ENCODE data around the gene AASDH.

Gene AASDH, protein sequence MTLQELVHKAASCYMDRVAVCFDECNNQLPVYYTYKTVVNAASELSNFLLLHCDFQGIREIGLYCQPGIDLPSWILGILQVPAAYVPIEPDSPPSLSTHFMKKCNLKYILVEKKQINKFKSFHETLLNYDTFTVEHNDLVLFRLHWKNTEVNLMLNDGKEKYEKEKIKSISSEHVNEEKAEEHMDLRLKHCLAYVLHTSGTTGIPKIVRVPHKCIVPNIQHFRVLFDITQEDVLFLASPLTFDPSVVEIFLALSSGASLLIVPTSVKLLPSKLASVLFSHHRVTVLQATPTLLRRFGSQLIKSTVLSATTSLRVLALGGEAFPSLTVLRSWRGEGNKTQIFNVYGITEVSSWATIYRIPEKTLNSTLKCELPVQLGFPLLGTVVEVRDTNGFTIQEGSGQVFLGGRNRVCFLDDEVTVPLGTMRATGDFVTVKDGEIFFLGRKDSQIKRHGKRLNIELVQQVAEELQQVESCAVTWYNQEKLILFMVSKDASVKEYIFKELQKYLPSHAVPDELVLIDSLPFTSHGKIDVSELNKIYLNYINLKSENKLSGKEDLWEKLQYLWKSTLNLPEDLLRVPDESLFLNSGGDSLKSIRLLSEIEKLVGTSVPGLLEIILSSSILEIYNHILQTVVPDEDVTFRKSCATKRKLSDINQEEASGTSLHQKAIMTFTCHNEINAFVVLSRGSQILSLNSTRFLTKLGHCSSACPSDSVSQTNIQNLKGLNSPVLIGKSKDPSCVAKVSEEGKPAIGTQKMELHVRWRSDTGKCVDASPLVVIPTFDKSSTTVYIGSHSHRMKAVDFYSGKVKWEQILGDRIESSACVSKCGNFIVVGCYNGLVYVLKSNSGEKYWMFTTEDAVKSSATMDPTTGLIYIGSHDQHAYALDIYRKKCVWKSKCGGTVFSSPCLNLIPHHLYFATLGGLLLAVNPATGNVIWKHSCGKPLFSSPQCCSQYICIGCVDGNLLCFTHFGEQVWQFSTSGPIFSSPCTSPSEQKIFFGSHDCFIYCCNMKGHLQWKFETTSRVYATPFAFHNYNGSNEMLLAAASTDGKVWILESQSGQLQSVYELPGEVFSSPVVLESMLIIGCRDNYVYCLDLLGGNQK

DNA sequence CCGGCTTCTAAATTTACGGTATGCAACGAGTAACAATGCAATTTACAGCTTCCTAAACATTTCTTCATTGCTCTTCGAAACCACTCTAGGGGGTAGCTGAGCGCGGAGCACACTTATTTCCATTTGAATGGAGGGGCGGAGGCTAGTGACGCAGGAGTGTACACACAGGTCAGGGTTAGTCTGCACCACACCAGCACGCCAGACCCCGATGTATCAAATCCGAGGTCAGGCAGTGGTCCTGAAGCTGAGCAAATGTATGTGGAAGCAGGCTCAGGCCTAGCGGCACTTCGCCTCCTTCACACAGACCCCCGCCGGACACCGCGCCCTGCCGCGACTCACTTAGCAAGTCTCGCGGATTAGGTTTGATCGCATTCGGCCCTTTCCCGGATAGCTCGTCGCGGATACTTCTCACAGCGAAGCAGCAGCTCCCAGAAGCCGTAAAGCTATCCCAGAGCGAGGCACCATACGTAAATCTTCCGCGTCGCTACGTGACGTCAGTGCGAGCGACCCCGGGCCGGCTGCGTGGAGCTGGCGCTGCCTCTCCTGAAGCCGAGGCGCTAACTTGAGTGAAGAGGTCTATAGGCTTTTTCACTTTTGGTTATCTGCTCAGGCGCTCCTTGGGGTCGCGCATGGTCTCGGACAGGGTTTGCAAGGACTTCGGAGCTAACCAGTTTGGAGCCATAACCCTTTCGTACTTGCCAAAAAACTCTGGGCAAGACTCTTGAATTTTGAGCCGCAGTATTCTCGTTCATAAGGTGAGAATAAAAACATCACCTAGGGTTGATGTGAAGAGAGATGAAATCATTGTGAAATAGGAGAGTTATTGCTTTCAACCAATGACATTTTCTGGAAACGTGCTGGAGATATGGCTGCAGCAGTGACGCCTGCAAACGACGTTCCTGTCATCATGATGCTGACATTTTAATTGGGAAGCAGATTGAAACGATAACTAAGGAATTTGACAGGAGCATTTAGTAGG, at the start of gene AASDH:
AASDH (minus strand) TSS at position 469 of the 979 bp plus-strand sequence. CDS start 3,192 bp downstream, outside the sequence.
- DNase-seq: peak; percentile 89 to 90

DNA sequence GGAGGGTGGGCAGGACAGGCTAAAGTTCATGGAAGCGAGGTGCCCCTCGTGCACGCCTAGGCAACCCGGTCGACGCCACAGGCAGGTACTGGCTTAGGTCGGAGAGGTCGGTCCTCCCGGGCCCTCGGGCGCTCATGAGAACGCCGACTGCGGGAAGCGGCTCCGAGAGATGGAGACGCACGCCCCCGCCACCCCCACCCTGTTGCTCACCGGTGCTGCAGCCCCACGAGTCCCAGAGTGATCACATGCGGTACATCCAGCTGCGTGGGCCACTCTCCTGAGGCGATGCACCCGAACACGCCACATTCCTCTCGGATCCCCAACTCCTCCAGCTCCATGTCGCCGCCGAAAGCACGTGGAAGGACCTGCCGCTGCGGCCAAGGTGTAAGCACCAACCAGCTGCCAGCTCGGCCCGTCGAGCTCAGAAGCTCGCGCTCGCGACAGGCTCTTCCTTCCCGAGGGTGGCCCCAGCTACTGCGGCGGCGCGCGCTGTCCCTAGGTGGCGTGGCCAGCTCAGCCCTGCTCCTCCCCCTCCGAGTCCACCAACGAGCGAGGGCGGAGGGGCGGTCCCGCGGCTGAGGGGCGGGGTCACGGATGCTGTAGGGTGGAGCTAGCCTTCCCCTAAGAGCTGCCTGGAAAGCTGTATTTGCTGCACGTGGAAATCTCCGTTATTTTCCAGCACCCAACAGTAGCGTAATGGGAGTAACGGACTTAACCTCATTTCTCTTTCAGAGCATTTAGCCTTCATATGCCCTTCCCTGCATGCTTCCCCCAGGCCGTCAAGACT, 48.0 kb upstream of the AASDH start, which contains the start of gene PPAT:
PPAT (minus strand) TSS at position 476 of the 787 bp plus-strand sequence; CDS start at position 338, 138 bp downstream.
- peak; percentile 94 to 98 for DNase-seq

DNA sequence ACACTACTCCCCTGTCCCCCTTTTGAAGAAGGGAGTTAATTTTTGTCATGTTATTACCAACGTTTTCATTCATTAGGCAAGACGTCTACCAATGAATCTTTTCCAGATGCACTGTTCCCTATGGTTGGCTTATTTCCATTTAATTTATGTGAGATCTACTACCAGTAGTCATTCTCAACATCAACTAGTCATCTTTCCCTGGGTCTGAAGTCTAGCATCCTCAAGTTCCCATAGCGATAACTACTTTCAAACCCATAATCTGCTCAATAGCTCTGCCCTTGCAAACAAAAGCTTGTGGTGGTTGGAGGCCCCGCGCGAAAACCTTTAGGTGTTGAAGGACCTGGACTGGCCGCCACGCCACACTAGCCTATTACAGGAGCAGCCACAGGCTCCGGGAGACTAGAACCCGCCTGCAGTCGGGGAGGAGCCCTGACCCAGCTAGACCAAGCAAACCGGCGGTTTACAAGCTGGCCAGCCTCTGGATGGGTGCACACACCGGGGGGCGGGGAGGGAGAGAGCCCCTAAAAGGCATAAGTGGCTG, 47.4 kb upstream of the AASDH start:
- peak in 1 of 2 donors; percentile 39 for DNase-seq

DNA sequence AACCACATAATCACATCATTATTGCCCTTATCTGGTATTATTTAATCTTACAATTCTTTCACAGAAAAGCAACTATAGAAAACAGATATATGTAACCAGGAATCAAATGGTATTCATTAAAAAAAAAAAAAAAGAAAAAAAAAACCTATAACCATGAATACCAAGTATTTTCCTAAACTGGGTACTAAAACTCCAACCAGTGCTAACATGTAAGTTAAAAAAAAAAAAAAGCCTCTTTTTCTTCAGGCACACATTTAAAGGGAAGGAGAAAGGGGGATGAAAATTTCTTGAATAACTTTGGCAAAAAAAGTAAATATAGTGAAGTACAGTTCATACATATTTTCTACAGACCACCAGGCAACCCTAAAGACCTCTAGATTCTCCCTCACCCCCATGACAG, 46.0 kb upstream of the AASDH start:
- no peak for DNase-seq

DNA sequence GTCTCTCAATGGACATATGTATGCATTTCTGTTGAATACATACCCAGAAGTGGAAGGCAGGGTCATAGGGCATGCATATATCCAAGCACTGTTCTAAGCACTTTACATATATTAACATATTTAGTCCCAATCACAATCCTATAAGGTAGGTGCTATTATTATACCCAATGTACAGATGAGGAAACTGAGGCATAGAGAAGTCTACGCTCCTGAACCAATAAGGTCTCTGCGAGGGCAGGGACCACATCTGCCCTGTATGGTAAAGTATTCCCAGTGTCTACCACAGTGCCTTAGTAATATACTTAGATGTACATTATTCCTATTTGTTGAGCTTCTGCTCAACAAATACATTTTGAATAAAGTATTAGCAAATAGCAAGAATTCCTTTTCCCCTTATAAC, 42.9 kb upstream of the AASDH start:
- DNase-seq: no peak

DNA sequence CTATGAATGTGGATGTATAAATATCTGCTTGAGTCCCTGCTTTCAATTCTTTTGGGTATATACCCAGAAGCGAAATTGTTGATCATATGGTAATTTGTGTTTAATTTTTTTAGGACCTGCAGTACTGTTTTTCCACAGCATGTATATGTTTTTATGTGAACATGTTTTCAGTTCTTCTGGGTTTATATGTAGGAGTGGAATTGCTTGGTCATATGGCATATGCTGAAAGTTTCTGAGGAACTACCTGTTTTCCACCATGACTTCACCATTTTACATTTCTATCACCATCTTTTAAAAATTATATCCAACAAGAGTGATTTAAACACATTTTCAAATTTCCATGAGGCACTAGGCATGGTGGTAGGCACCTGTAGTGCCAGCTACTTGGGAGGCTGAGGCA, 39.9 kb upstream of the AASDH start:
- DNase-seq: no peak

DNA sequence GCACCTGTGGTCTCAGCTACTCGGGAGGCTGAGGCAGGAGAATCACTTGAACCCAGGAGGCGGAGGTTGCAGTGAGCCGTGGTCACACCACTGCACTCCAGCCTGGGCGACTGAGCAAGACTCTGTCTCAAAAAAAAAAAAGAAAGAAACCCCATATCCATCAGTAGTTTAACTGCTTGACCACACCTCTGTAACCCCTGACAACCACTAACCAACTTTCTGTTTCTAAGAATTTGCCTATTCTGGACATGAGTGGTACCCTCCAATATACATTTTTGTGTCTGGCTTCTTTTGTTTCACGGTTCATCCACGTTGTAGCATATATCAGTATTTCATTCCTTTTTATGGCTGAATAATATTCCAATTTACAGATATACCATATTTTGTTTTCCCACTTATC, 39.0 kb upstream of the AASDH start:
- DNase-seq: no peak

DNA sequence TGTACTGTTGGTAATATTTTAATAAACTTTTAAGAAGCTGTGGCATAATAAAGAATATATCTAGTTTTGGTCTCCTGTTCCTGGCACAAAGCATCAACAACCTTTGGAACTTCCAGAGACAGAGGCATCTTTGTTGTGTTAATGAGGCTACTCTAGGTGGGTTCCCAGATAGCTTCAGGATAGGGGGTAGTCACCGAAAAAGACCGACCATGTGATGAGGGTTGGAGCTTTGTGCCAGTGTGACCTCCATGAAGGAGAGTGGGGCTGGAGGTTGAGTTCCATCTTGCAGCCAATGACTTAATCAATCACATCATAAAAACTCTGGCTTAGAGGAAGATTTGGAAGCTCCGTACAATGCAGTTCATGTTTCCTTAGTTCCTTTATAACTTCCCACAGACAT, 38.2 kb upstream of the AASDH start:
- no peak for DNase-seq

DNA sequence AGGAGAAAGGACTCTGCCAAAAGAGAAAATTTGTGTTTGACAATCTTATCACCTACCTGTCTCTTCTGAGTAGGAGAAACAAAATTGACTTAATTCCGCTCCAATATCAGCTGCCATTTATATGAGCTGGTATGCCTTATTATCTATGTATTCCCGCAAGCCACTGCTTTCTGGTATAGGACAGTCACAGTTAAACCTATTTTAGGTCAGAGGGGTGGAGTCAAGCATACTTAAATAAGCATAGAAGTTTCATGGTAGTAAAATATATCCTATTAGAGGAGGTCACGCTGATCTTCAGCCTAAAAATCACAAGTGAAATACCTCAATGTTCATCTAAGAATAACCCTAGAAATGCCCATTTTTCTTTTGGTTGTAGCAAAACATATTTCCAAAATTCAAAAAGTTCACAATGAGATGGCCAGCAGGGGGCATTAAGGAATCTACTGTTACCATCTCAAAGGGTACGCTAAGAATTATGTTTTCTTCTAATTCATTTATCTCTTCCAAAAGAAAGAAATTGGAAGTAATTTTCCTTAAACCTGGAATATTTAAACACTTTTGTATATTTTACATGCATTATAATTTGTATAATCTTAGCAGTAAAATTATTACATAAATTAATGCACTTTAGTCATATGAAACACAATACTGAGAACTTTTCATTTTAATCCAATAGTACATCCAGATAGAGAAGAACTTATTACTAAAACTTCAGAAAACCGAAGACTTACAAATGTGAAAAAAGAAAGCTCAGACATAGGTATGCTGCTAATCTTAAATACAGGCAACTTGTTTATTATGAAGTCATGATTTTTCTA, 37.6 kb upstream of the AASDH start:
- DNase-seq: peak in 1 of 2 donors; percentile 10

DNA sequence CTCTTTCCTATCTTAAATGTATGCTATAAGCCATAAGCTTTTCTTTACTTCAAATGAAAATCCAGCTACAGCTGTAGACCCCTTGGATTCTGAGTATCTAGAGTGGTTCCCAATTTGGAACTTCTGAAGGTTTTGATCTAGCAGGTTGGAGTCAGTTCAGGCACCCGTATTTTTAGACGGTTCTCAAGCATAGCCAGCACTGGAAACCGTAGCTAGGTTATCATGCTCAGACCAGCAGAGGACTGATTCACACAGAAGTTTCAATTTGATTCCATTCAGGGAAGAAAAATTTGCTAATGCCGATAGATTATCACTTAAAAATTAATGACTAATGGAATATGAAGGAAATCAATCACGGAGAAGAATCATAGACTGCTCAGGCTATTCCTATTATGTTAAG, 36.9 kb upstream of the AASDH start:
- DNase-seq: no peak

DNA sequence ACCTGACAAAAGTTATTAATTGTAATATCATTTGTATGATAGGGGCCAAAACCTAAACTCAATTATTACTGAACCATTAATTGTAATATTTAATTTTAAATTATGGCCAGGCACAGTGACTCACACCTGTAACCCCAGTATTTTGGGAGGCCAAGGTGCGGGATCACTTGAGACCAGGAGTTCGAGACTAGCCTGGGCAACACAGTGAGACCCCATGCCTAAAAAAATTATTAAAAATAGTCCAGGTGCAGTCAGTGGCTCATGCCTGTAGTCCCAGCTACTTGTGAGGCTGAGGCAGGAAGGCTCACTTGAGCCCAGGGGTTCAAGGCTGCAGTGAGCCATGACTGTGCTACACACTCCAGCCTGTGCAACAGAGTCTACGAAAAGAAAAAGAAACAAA, 30.1 kb upstream of the AASDH start:
- no peak for DNase-seq

DNA sequence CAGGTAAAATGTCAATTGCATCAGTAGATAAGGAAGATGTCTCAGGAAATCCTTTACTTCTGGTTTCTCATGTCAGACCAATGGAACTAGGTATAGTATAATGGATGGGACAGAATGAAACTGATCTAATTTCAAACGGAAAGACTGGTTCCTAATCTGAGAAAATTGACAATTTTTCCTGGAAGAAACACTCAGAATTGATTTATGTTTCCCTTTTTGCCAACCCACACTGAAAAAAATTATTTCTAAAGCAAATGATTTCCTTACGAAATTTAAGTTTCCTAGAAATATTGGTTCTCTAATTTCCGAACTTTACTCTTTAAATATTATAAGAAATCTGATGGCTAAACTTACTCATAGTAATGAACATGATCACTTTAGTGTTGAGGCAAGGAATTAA, 29.1 kb upstream of the AASDH start:
- no peak for DNase-seq

DNA sequence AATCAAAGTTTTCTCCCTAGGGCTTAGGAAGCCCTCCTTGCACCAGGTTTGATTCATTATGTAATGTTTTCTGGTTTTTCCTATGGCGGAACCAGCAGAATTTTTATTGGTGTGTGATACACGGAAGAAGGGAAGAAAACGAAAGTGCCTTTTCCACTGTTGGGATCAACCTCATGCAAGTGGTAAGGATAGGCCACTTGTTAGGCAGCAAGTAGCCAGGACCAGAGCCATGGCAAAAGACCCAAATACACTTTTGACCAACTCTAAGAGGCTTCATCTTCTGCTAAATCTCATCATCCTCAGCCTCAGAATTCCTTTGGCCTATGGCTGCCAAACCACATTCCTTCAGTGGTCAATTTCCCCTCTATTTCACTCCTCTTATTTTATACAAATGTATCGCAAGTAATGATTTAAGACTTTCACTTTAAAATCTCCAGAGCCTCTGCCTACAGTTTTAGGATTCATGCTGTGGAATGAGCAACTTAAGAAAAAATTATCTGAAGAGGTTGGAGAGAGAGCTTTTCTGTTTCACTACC, 26.9 kb upstream of the AASDH start:
- DNase-seq: no peak

DNA sequence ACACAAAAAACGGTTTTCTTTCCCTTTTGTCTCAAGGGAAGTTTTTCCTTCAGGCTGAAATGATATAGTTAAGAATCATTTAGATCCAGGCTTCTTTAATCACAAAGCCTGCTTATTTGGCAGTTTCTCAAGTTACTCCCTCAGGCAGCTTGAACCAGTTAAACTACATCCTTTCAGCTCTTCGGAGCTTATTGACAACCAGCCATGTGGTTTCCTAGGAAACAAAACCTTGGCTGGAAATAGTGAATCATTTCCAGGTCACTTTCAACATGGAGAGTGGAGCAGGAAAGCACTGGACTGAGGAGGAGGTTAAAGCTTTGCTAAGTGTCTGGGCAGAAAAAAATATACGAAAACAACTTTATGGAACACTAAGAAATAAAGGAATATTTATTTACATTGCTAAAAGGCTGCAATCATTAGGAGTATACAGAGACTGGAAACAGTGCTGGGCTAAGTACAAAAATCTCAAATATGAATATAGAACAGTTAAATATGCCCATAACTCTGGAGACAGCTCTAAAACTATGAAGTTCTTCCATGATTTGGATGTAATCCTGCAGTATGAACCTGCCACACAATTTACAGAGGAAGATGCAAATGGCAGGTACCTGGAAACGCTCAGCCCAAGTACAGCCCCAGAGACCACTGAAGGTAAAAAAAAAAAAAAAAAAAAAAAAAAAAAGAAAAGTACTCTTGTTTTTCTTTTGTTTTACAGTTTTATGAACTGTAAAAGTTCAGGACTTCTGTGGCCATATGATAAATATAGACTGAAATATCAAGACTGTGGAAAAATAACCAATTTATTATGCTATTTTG, 23.2 kb upstream of the AASDH start:
- DNase-seq: peak in 1 of 2 donors; percentile 42

DNA sequence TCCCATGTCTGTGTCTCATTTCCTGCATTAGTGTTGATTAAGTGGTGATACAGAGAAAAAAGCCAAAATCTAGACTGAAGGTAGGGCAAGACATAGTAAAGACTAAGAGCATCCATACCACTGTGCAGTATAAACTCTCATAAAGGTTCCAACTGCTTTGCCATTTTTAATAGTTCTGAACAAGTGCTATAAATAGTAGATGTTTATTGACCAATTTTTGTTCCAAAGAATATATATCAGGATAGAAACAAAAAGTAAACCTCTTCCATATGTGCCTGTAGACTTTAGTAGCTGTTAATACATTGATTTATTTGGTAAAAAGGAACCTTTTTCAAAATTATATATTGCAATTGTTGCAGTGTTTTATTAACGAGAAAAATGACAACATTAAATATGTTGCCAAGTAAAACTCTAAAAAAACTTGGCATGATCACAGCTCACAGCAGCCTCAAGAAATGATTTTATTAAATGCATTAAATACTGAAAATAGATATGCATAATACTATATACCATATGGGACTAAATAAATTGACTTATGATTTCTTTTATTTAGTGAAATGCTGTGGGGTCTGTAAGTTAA, 22.3 kb upstream of the AASDH start:
- DNase-seq: no peak

DNA sequence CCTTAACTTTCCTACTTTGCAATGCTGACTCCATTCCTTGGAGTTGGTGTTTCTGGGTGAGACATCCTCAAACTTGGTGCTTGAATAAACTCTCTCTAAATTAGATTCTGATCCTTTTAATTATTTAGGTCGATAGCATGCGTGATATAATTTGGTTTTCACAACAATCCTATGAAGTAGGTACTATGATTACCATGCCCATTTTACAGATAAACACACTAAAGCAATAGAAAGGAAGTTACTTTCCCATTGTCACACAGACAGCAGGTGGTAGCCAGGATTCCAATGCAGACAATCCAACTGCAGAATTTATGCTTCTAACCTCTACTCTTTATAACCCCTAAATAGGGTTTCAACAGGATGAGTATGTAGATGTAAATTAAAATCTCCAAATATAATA, 21.7 kb upstream of the AASDH start:
- DNase-seq: no peak

DNA sequence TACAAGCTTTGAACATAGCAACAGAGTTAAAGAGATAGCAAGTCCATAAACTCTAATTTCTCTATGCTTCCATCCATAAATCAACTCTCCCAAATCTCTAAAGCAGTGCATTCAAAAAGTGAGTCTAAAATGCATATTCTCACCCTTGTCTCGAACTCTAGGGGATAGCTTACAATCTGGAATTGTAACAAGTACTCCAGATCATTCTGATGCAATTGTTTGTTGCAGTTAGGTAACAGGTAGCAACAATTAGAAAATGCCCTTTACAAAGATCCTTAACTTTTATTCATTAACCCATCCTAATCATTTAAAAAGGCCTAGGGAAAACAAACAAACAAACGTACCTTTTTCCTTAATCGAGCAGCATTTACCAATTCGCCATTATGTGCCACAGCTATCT, 18.9 kb upstream of the AASDH start:
- no peak for DNase-seq

DNA sequence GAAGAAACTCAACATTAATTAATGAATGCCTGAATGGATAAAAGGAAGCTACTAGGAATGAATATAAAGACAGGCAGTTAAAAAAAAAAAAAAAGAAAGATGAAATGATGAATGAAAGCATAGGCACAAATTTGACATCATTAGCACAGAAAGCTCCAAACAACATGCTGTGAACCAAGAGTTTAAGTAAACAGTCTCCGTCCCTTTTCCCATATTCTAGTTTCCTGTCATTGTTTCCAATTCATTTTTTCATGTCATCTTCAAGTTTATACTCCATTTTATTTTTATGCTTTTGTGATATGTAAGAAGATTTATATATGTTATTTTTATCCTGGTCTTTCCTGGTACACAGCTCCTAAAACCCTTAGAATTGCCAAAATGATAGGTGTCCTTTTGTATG, 17.7 kb upstream of the AASDH start:
- DNase-seq: no peak

DNA sequence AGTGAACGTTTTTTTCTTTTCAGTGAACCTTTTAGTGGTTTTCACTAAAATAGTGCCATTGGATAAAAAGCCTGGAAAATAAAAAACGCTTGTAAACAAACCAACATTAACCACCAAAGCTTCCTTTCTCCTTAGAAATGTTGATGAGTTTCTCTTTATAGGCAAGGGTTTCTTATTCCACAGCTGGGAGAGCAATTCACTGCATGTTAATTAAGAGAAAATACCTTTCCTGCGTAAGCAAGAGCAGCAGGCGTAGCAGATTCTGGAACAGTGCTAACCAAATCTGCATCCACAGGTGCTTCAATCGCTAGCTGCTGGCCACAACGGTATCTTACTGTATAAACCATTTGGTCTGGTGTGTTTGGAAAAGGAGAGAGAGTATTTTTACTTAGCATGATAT, 13.3 kb upstream of the AASDH start:
- no peak for DNase-seq

Data from bone marrow (tissue), 2 donors.